Neural cell (in vitro differentiated cells): ENCODE measurements around the gene LRRC30.

Experiments
- EP300 ChIP-seq: fragments of 450-650 bp; conservative IDR thresholded peaks from 2 replicates; pipeline ENCODE4 v1.6.1; 2014; ENCODE audit warnings: antibody characterized with exemption, mild to moderate bottlenecking, moderate library complexity; ENCODE audit not compliant: poor library complexity, severe bottlenecking
- POLR2AphosphoS5 ChIP-seq: IDR thresholded peaks from 2 replicates; pipeline ENCODE4 v1.6.1; 2012
- RAD21 ChIP-seq: fragments of 450-650 bp; conservative IDR thresholded peaks from 2 replicates; pipeline ENCODE4 v1.6.1; 2014; ENCODE audit warnings: antibody characterized with exemption, mild to moderate bottlenecking, moderate library complexity
- TAF1 ChIP-seq: IDR thresholded peaks from 2 replicates; pipeline ENCODE4 v1.6.1; 2012; ENCODE audit warnings: low read depth
- TF ChIP-seq, protein P1 (sequence below): fragments of 450-650 bp; IDR thresholded peaks from 2 replicates; pipeline ENCODE4 v1.5.1; 2014; ENCODE audit warnings: antibody characterized with exemption, mild to moderate bottlenecking, moderate library complexity; ENCODE audit not compliant: poor library complexity, severe bottlenecking

DNA sequence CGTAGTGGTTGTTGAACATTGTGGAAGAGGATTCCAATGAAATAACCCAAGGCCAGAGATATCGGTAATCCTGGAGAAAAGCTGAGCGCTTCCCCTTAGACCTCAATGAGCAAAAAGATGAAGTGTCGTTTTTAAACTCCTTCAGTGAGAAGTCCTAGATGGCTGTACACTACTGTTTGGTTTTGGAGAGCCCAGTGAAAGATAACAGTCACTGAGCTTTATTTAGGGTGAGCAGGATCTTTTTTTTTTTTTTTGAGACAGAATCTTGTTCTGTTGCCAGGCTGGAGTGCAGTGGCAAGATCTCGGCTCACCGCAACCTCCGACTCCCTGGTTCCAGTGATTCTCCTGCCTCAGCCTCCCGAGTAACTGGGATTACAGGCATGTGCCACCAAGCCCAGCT is 24.2 kb downstream of the LRRC30 start:
- TF ChIP-seq TAF1 = no peak
- TF ChIP-seq, protein P1, sequence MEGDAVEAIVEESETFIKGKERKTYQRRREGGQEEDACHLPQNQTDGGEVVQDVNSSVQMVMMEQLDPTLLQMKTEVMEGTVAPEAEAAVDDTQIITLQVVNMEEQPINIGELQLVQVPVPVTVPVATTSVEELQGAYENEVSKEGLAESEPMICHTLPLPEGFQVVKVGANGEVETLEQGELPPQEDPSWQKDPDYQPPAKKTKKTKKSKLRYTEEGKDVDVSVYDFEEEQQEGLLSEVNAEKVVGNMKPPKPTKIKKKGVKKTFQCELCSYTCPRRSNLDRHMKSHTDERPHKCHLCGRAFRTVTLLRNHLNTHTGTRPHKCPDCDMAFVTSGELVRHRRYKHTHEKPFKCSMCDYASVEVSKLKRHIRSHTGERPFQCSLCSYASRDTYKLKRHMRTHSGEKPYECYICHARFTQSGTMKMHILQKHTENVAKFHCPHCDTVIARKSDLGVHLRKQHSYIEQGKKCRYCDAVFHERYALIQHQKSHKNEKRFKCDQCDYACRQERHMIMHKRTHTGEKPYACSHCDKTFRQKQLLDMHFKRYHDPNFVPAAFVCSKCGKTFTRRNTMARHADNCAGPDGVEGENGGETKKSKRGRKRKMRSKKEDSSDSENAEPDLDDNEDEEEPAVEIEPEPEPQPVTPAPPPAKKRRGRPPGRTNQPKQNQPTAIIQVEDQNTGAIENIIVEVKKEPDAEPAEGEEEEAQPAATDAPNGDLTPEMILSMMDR = no peak
- no peak for TF ChIP-seq RAD21
- no peak for TF ChIP-seq EP300
- no peak for TF ChIP-seq POLR2AphosphoS5
